Gastrocnemius medialis (tissue), 4 donors: ENCODE data around the gene TNFRSF13B.

Source experiments
- POLR2A ChIP-seq, 2 donors: fragments of 450-650 bp; IDR thresholded peaks; one replicate each; pipeline ENCODE4 v1.6.1; 2017; ENCODE audit warnings: antibody characterized with exemption in 2 of 2, mild to moderate bottlenecking in 2 of 2, moderate library complexity in 2 of 2
- TF ChIP-seq, protein P1 (sequence below), 5 experiments: fragments of 450-650 bp in 3 of 5; fragments of 200-600 bp in 2 of 5; sonication (generic) in 2 of 5; IDR thresholded peaks in 4 of 5; conservative IDR thresholded peaks in 1 of 5; 1 replicate in 4 of 5; 2 replicates in 1 of 5; pipeline ENCODE4 v1.5.1; 2016 to 2019; ENCODE audit warnings: antibody characterized with exemption in 5 of 5, mild to moderate bottlenecking in 3 of 5, moderate library complexity in 3 of 5

DNA sequence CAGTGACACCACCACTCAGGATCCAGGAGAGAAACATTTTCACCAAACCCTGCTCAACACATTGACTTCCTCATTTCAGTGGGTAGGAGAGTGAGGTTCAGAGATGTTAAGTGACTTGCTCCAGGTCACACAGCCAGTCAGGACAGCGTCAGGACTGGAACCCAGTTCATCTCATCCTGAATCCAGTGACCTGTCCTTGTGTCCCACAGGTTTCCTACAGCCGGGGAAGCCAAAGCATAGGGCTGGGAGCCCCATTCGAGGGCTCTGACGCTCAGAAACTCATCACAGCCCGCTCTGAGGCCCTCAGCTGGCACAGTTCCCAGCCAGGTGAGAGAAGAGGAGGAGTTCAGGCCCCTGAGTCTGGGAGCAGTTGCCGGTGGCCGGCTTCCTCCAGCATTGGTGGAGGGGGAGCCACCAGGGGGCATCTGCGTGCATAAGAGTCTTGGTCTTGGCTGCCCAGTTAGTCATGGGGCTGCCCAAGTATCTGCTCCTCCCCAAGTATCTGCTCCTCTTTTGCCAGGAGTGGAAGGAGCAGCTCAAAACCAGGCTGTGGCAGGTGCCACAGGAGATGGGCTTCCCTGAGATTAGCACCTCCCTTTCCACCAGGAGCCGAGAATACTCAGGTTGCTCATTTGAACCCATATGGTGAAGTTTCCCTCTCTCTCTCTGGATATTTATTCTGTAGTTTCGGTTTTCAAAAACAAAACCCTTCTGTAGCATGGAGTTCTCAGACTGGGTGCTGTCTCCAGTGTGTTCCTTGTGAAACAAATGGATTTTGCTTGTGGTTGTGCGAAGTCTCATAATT, 56.0 kb downstream of the TNFRSF13B start:
- TF ChIP-seq, protein P1, sequence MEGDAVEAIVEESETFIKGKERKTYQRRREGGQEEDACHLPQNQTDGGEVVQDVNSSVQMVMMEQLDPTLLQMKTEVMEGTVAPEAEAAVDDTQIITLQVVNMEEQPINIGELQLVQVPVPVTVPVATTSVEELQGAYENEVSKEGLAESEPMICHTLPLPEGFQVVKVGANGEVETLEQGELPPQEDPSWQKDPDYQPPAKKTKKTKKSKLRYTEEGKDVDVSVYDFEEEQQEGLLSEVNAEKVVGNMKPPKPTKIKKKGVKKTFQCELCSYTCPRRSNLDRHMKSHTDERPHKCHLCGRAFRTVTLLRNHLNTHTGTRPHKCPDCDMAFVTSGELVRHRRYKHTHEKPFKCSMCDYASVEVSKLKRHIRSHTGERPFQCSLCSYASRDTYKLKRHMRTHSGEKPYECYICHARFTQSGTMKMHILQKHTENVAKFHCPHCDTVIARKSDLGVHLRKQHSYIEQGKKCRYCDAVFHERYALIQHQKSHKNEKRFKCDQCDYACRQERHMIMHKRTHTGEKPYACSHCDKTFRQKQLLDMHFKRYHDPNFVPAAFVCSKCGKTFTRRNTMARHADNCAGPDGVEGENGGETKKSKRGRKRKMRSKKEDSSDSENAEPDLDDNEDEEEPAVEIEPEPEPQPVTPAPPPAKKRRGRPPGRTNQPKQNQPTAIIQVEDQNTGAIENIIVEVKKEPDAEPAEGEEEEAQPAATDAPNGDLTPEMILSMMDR (IDR thresholded peaks at IDR 0.05 in 4 of 5, conservative IDR thresholded peaks at IDR 0.05 in 1 of 5) = peak in 1 of 5 experiments; percentile 35
- TF ChIP-seq POLR2A (IDR thresholded peaks at IDR 0.05) = no peak
